Measurements from ENCODE around the gene MRPL32. TPM values are rescaled to one million over a fixed set of nuclear protein-coding genes. Genes with fewer than 3 reads are reported as not detected.

MRPL32 gene
- total and polyA plus RNA-seq, 2 of the 13 experiments (the other 11 are each of a cell fraction or from before 2014, with no cell fraction given): 39.0 to 81.2 TPM

- no peak for TF ChIP-seq ZNF280D (CRISPR knock-in tag; IDR thresholded peaks at IDR 0.05)
- no peak for TF ChIP-seq ZNF180 (CRISPR knock-in tag; IDR thresholded peaks at IDR 0.05; ENCODE audit: borderline replicate concordance, low read depth)
- peak; percentile 27; the same call in 1 of the 2 replicates for TF ChIP-seq ZNF691 (CRISPR knock-in tag; IDR thresholded peaks at IDR 0.05; ENCODE audit: borderline replicate concordance, low read depth)
- no peak for TF ChIP-seq ZNF816 (CRISPR knock-in tag; IDR thresholded peaks at IDR 0.05; ENCODE audit: borderline replicate concordance)
- TF ChIP-seq ZNF670 (CRISPR knock-in tag; IDR thresholded peaks at IDR 0.05; ENCODE audit: borderline replicate concordance): peak; percentile 72; the same call in 1 of the 2 replicates
- TF ChIP-seq ZNF629 (CRISPR knock-in tag; conservative IDR thresholded peaks at IDR 0.05): no peak
- TF ChIP-seq STAT6 (CRISPR knock-in tag; IDR thresholded peaks at IDR 0.05; ENCODE audit: borderline replicate concordance): no peak
- TF ChIP-seq ZFP82 (CRISPR knock-in tag; IDR thresholded peaks at IDR 0.05; ENCODE audit: borderline replicate concordance): no peak
- no peak for TF ChIP-seq KMT2A (CRISPR knock-in tag; IDR thresholded peaks at IDR 0.05)
- TF ChIP-seq NFIB (CRISPR knock-in tag; IDR thresholded peaks at IDR 0.05; ENCODE audit: borderline replicate concordance): no peak
- no peak for TF ChIP-seq DZIP1 (CRISPR knock-in tag; IDR thresholded peaks at IDR 0.05)
- no peak for TF ChIP-seq SAFB2 (CRISPR knock-in tag; IDR thresholded peaks at IDR 0.05; ENCODE audit: borderline replicate concordance, low read depth)
- TF ChIP-seq ZNF333 (CRISPR knock-in tag; IDR thresholded peaks at IDR 0.05; ENCODE audit: borderline replicate concordance): no peak
- no peak for TF ChIP-seq ZFP41 (CRISPR knock-in tag; IDR thresholded peaks at IDR 0.05; ENCODE audit: borderline replicate concordance)
- peak; percentile 58; the same call in 1 of the 2 replicates for TF ChIP-seq ZNF331 (CRISPR knock-in tag; IDR thresholded peaks at IDR 0.05)
- TF ChIP-seq HMGXB4 (CRISPR knock-in tag; IDR thresholded peaks at IDR 0.05; ENCODE audit: borderline replicate concordance in 1 of 2, low read depth in 1 of 2): peak in 1 of 2 experiments; percentile 63; a peak in 1 of 4 replicates
- TF ChIP-seq WIZ (CRISPR knock-in tag; IDR thresholded peaks at IDR 0.05): no peak
Observed at GRCh38 chr7:42982604-42983115, 50.5 kb downstream of the MRPL32 start (continued).
